GM21529 (cell line): ENCODE results near the gene LTF.
A peak's percentile ranks its signal among the peaks of the same experiment; 100 is the strongest.

Source experiments
- ATAC-seq: cut with Tn5 transposase; IDR thresholded peaks from one replicate; pipeline ENCODE4 v1.9.1; 2021; ENCODE audit not compliant: unreplicated experiment

Gene LTF

GRCh38 chr3:46491089-46492070 is 26.7 kb upstream of the LTF start:
- ATAC-seq, result no peak

- ATAC-seq, result no peak
These were observed 25.8 kb upstream of the LTF start for GRCh38 chr3:46490338-46491084.

- ATAC-seq, result no peak
These were observed 25.2 kb upstream of the LTF start for GRCh38 chr3:46489875-46490274.

DNA sequence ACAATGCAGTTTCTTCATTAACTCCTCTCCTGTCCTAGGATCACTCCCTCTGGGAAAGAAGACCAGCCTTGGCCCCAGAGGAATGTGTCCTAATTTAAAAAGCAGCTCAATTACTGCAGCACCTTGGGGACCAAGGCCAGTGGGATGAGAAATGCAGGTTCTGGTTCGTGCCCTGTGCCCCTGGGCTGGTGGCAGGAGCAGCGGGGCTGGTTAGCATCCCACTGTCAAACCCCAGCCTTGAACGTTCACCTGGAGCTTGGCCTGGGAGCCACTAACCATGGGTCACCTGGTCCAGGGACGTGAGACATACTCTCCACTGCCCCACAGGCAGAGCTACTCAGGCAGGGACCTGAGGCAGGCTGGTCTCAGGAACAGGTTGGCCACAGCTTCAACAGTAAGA is 24.7 kb upstream of the LTF start:
- ATAC-seq, result no peak

- ATAC-seq, result peak; percentile 97
These were observed 24.1 kb upstream of the LTF start for GRCh38 chr3:46488735-46489361.

DNA sequence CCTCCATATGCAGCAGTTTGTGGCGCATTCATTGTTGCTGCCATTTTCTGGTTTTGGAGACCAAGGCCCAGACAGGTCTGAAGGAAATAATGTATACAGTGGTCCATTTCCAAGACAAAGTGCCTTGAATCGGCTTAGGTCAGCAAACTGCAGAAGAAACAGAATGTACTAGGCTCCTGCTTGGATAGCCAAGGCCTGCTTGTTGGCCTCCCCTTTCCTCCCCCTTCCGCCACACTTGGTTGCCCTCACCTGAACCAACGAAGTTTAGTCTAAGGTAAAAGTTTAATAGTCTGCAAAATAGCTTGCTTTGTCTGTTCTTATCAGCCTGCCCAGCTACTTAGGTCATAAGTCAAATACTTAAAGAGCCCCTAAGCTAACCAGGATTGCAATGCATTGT is 21.1 kb upstream of the LTF start:
- ATAC-seq, result no peak

- no peak for ATAC-seq
These were observed 20.4 kb upstream of the LTF start for GRCh38 chr3:46484911-46485778.

DNA sequence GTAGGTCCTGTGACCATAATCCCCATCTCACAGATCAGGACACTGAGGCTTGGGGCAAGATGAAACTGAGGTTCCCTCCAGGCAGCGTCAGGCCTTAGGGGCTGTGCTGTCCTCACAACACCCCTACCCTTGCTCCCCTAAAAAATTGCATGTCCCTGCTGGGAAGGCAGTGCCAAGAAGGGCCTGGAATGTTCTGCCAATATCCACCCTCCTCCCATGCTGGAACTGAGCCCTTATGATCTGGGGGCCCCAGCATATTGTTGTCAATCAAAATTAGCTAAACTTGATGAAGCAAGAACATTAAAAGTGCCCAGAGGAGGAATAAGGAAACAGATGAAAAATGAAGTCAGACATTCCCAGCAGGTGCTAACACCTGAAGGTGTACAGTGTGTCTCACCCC is 19.7 kb upstream of the LTF start:
- no peak for ATAC-seq

GRCh38 chr3:46483825-46484224 is 19.1 kb upstream of the LTF start:
- ATAC-seq, result no peak

- no peak for ATAC-seq
These were observed 18.1 kb upstream of the LTF start for GRCh38 chr3:46482632-46483350.

DNA sequence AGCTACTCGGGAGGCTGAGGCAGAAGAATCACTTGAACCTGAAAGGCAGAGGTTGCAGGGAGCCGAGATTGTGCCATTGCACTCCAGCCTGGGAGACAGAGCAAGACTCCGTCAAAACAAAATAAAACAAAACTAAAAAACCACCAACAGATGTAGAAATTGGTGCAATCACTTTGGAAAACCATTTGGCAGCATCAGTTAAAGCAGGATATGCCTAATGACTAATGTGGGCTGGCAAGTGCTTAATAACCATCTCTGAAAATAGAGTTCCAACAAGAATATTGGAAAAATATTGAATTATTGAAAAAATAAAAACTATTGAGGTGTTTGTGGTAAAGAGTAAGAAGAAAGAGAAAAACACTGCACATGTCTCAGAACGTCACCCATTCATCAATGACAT is 16.9 kb upstream of the LTF start:
- no peak for ATAC-seq

GRCh38 chr3:46480491-46481195 is 15.9 kb upstream of the LTF start:
- no peak for ATAC-seq

DNA sequence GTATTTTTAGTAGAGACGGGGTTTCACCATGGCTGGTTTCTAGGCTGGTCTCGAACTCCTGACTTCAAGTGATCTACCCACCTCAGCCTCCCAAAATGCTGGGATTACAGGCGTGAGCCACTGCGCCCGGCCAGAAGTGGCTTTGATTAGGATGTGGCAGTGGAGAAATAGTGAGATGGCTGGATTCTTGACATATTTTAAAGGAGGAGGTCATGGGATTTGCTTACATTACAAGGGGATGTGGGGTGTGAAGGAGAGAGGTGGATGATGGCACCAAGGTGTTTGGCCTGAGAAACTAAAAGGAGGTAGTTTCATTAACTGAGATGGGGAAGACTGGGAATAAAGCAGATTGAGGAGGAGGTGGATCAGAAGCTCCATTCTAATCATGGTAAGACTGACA is 15.0 kb upstream of the LTF start:
- ATAC-seq, result no peak

DNA sequence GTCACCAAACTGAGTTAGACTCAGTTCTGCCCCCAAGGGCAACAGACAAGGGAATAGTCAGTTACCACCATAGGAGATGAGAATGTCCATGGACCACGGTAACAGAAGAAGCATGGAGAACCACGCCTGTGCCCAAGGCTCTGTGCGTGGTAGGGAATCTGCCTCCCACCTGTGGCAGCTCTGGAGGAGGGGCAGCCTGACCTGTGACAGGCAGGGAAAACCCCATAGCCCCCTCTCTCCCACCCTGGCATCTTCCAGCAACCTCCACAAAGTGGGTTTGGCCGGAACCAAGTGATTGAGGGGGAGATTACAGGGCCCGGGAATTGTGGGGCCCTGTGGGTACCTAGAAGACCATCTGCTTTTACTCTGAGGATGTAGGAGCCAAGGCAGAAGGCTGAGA is 14.3 kb upstream of the LTF start:
- no peak for ATAC-seq

- no peak for ATAC-seq
These were observed 13.6 kb upstream of the LTF start for GRCh38 chr3:46478341-46478740.

- no peak for ATAC-seq
These were observed 13.1 kb upstream of the LTF start for GRCh38 chr3:46477756-46478155.

DNA sequence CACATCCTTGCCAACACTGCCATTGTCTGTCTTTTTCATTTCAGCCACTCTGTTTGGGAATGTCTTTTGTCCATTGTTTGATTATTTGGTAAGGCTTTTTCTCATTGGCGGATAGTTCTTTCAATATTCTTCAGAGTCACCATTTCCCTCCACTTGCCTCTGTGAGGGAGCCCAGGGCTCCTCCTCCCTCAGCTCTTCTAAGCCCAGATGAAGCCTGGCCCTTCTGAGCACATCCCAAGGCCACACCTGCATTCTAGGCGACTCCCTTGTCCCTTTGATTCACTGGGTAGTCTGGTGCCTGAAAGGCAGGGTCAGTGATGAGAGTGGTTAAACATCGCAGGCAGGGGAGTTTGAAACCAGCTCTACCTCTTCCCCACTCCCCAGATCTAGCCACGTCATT is 12.4 kb upstream of the LTF start:
- ATAC-seq, result no peak

GRCh38 chr3:46472736-46473135 is 8.0 kb upstream of the LTF start:
- no peak for ATAC-seq

DNA sequence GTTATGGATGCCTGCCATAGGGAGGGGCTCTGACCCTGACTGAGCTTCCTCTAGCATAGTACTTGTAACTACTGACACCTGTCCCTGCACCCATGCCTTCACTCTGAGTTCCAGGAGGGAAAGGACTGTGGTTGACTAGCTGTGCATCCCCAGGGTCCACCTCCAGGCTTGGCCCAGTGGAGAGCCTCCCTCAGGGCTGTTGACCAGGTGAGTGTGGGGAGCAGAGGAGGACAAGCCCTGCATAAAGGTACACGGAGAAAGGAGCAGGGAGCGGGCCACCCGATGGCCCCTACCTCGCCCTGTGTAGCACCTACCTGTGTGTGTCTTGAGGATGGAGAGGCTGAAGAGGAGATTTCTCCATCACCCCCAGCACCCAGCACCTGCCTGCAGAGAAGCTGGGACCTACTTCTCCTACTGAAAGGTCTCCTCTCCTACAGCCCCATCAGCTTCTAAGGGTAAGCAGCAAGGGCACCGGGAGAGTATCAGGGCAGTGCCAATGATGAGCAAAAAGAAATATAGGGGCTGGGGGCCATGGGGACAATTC is 6.7 kb upstream of the LTF start:
- ATAC-seq, result no peak
